Activated gamma-delta T cell treated with anti-CD3 and anti-CD28 coated beads, Interleukin-2, amount 50 U/mL, for 16 hours (primary cell): Measurements from ENCODE around the gene ANKRD31.
A peak's percentile ranks its signal among the peaks of the same experiment; 100 is the strongest.

Experiments
- DNase-seq: peaks from one replicate; pipeline ENCODE4 v3.0.0-alpha.2; 2020; ENCODE audit warnings: low read depth

Gene ANKRD31

DNA sequence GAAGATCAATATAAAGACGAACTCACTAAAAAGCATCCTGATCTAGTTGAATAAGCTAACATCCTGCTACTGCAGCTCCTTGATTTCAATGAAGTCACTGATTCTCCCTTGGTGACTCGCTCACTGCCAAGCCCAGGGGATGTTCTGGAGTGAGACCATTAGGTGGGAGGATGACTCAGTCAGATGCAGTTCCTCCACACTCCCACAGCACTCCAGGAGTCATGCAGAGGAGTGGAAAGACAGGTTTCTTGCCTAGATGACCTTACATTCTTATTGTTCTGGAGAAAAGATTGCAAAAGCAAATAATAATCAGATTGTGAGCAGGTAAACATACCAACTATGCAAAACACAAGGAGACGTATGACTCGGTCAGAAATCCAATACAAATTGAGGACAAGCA, 199.6 kb downstream of the ANKRD31 start:
- DNase-seq, result no peak

DNA sequence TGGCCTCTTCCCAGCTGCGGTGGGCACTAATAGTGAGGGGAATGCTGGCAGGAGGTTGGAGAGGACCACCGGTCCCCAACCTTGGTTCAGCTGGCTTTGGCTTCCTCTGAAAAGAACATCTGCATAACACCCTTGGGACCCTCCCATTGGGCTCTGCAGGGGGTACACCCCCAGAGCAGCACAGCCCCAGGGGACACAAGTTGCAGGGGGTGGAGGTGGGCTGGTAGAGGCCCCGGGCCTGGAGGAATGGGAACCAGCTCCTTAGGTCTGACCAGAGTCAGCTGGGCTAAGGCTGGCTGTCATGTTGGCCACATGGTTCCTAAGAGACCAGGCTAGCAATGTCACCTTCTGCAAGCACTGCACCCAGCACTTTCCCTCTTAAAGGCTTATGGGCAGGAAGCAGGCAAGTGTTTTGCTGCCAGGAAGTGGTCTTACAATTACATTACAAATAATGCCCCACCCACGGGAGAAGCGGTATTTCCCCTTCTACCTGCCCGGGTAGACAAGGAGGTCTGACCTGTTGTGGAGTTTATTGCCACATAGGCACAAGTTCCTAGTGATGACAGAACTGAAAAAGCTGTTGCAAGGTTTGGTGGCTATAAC, 202.4 kb downstream of the ANKRD31 start:
- no peak for DNase-seq

DNA sequence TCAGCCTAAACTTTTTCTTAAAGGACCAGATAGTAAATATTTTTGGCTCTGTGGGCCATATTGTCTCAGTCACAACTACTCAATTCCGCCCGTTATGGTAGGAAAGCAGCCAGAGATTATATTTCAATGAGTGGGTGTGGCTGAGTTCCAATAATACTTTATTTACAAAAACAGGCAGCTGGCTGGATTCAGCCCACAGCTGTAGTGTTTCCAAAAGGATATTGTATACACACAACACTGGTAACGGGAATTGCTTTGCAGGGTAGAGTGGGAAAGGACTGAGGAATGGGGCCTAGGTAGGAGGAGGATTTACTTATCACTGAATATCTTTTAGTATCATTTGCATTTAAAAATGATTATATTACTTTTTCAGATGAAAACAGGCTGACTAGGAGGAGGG, 205.3 kb downstream of the ANKRD31 start:
- no peak for DNase-seq

- DNase-seq, result no peak
Observed at GRCh38 chr5:75028090-75028489, 208.6 kb downstream of the ANKRD31 start.

- DNase-seq, result peak; percentile 7
Observed at GRCh38 chr5:75023368-75024159, 213.1 kb downstream of the ANKRD31 start.

- no peak for DNase-seq
Observed at GRCh38 chr5:75021800-75022199, 214.9 kb downstream of the ANKRD31 start.

DNA sequence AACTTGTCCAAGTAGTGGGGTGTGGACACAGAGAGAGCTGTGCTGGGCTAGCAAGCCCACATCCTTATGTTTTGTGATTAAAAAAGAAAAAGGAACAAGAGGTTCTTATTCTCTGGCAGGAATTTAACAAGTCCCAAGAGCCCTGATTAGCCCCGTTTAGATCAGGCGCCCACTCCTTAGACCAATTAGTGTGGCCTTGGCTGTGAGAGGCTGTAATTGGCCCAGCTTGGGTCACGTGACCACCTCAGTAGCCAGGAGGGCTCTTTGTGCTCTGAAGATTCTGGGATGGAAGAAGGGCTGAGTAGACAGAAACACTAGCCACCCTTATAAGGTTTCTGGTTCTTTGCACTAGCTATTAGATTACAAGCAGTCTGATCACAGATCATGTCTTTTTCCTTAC, 215.5 kb downstream of the ANKRD31 start:
- no peak for DNase-seq

DNA sequence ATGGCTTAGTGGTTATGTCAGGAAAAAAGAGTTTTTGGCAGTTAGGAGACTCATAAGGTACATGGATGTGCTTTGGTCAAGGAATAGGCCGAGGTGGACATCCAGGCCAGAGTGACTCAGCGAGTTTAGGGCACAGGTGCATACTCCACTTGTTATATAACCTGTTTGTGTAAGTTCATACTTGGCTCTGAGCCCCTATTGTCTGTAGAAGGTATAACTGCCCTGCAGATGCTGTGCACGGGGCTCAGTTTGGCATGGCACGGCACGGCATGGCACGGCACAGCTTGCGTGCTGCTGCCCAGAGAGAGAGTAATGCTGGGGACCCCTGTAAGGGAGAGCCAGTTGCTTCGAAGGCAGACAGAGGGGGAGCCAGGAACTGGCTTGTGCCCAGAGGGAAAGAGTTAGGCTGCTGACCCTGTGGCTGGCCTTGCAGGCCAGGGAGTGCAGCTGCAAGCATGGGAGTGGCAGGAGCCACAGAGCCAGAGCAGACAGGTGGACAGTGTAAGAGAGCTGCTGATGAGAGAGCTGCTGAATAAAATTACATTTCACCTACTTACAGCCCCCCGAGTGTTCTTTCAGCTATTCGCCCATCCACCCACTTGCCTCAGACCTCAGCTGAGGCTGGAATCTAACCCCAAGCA, 216.5 kb downstream of the ANKRD31 start:
- no peak for DNase-seq

- DNase-seq, result no peak
Observed at GRCh38 chr5:75018805-75019587, 217.7 kb downstream of the ANKRD31 start.
